ENCODE measurements around the gene FKBP1C.
"Not testable (repeated sequence)": the region's sequence is repeated elsewhere in the genome, so short reads cannot be mapped to it uniquely, and the experiment has no call there.

Gene FKBP1C

GRCh38 chr6:63227928-63228894, 16.9 kb downstream of the FKBP1C start:
- H3K36me3 Mint-ChIP-seq (ENCODE audit: insufficient read depth); H3K27ac Mint-ChIP-seq (ENCODE audit: low read depth); H3K4me1 Mint-ChIP-seq; H3K4me3 Mint-ChIP-seq; ATAC-seq (replicated peaks; ENCODE audit: extremely low read depth, poor library complexity, severe bottlenecking); H3K27me3 Mint-ChIP-seq; DNase-seq (ENCODE audit: low spot score in 2 of 2); H3K9me3 Mint-ChIP-seq: not testable (repeated sequence)

GRCh38 chr6:63230027-63230426, 18.8 kb downstream of the FKBP1C start:
- not testable (repeated sequence) for H3K9me3 Mint-ChIP-seq; DNase-seq (ENCODE audit: low spot score in 2 of 2); ATAC-seq (replicated peaks; ENCODE audit: extremely low read depth, poor library complexity, severe bottlenecking); H3K27me3 Mint-ChIP-seq; H3K4me3 Mint-ChIP-seq; H3K4me1 Mint-ChIP-seq; H3K36me3 Mint-ChIP-seq (ENCODE audit: insufficient read depth); H3K27ac Mint-ChIP-seq (ENCODE audit: low read depth)

GRCh38 chr6:63230511-63230910, 19.2 kb downstream of the FKBP1C start:
- H3K4me1 Mint-ChIP-seq; H3K27me3 Mint-ChIP-seq; H3K4me3 Mint-ChIP-seq; H3K9me3 Mint-ChIP-seq; DNase-seq (ENCODE audit: low spot score in 2 of 2); H3K36me3 Mint-ChIP-seq (ENCODE audit: insufficient read depth); ATAC-seq (replicated peaks; ENCODE audit: extremely low read depth, poor library complexity, severe bottlenecking); H3K27ac Mint-ChIP-seq (ENCODE audit: low read depth): not testable (repeated sequence)

- ATAC-seq (replicated peaks; ENCODE audit: extremely low read depth, poor library complexity, severe bottlenecking) (no peak), DNase-seq (ENCODE audit: low spot score in 2 of 2) (no peak)
- Mint-ChIP-seq H3K9me3 (peaks cover 28% of the 10 kb centered on the region), H3K4me1 (no peaks in the 10 kb centered on the region), H3K27ac (ENCODE audit: low read depth) (no peak overlapping the region), H3K27me3 (no peaks in the 10 kb centered on the region), H3K36me3 (ENCODE audit: insufficient read depth) (no peaks in the 10 kb centered on the region), H3K4me3 (no peak overlapping the region)
Measured at GRCh38 chr6:63236398-63236817, 25.1 kb downstream of the FKBP1C start.

GRCh38 chr6:63245420-63245819, 34.2 kb downstream of the FKBP1C start:
- no peaks in the 10 kb centered on the region for H3K9me3 Mint-ChIP-seq
- no peak overlapping the region for H3K27ac Mint-ChIP-seq (ENCODE audit: low read depth)
- H3K4me1 Mint-ChIP-seq = no peaks in the 10 kb centered on the region
- H3K27me3 Mint-ChIP-seq = no peaks in the 10 kb centered on the region
- H3K4me3 Mint-ChIP-seq = no peak overlapping the region
- no peak for ATAC-seq (replicated peaks; ENCODE audit: extremely low read depth, poor library complexity, severe bottlenecking)
- no peak for DNase-seq (ENCODE audit: low spot score in 2 of 2)
- no peaks in the 10 kb centered on the region for H3K36me3 Mint-ChIP-seq (ENCODE audit: insufficient read depth)

- Mint-ChIP-seq H3K4me3 (no peak overlapping the region), H3K4me1 (no peaks in the 10 kb centered on the region), H3K27me3 (no peaks in the 10 kb centered on the region), H3K27ac (ENCODE audit: low read depth) (no peak overlapping the region), H3K36me3 (ENCODE audit: insufficient read depth) (no peaks in the 10 kb centered on the region), H3K9me3 (no peaks in the 10 kb centered on the region)
- ATAC-seq (replicated peaks; ENCODE audit: extremely low read depth, poor library complexity, severe bottlenecking) (no peak), DNase-seq (ENCODE audit: low spot score in 2 of 2) (no peak)
Measured at GRCh38 chr6:63245909-63246308, 34.6 kb downstream of the FKBP1C start.

GRCh38 chr6:63246581-63246980, 35.3 kb downstream of the FKBP1C start:
- Mint-ChIP-seq H3K4me1 (no peaks in the 10 kb centered on the region), H3K27ac (ENCODE audit: low read depth) (no peak overlapping the region), H3K27me3 (no peaks in the 10 kb centered on the region), H3K9me3 (no peaks in the 10 kb centered on the region), H3K4me3 (no peak overlapping the region), H3K36me3 (ENCODE audit: insufficient read depth) (no peaks in the 10 kb centered on the region)
- no peak for ATAC-seq (replicated peaks; ENCODE audit: extremely low read depth, poor library complexity, severe bottlenecking)
- no peak for DNase-seq (ENCODE audit: low spot score in 2 of 2)

- Mint-ChIP-seq H3K27ac (ENCODE audit: low read depth) (no peak overlapping the region), H3K36me3 (ENCODE audit: insufficient read depth) (no peaks in the 10 kb centered on the region), H3K4me1 (no peaks in the 10 kb centered on the region), H3K27me3 (no peaks in the 10 kb centered on the region), H3K4me3 (no peak overlapping the region), H3K9me3 (no peaks in the 10 kb centered on the region)
- no peak for DNase-seq (ENCODE audit: low spot score in 2 of 2)
- no peak for ATAC-seq (replicated peaks; ENCODE audit: extremely low read depth, poor library complexity, severe bottlenecking)
Measured at GRCh38 chr6:63249875-63250482, 38.7 kb downstream of the FKBP1C start.

- DNase-seq (ENCODE audit: low spot score in 2 of 2) (no peak), ATAC-seq (replicated peaks; ENCODE audit: extremely low read depth, poor library complexity, severe bottlenecking) (no peak)
- no peaks in the 10 kb centered on the region for H3K27me3 Mint-ChIP-seq
Measured at GRCh38 chr6:63259153-63259552, 47.9 kb downstream of the FKBP1C start.

GRCh38 chr6:63261820-63262219, 50.6 kb downstream of the FKBP1C start:
- ATAC-seq (replicated peaks; ENCODE audit: extremely low read depth, poor library complexity, severe bottlenecking) (no peak), DNase-seq (ENCODE audit: low spot score in 2 of 2) (no peak)
- no peaks in the 10 kb centered on the region for H3K36me3 Mint-ChIP-seq (ENCODE audit: insufficient read depth)
- no peaks in the 10 kb centered on the region for H3K27me3 Mint-ChIP-seq
- H3K4me3 Mint-ChIP-seq = no peak overlapping the region
- H3K27ac Mint-ChIP-seq (ENCODE audit: low read depth) = no peak overlapping the region
- H3K4me1 Mint-ChIP-seq = no peaks in the 10 kb centered on the region
- no peaks in the 10 kb centered on the region for H3K9me3 Mint-ChIP-seq

More at GRCh38 chr6:63259153-63259552, 47.9 kb downstream of the FKBP1C start:
- no peaks in the 10 kb centered on the region for H3K36me3 Mint-ChIP-seq (ENCODE audit: insufficient read depth)
- H3K4me3 Mint-ChIP-seq = no peak overlapping the region
- no peaks in the 10 kb centered on the region for H3K4me1 Mint-ChIP-seq
- no peaks in the 10 kb centered on the region for H3K9me3 Mint-ChIP-seq
- no peak overlapping the region for H3K27ac Mint-ChIP-seq (ENCODE audit: low read depth)

All from central memory CD8-positive, alpha-beta T cell (primary cell).